Erythroblast (primary cell): ENCODE data around the gene PTPRU.

ENCODE experiments used
- GATA1 ChIP-seq: IDR thresholded peaks from 2 replicates; pipeline ENCODE4 v1.6.1; 2011; ENCODE audit warnings: low read depth, mild to moderate bottlenecking, control low read depth, low read length, moderate library complexity
- POLR2A ChIP-seq: IDR thresholded peaks from 2 replicates; pipeline ENCODE4 v1.6.1; 2011; ENCODE audit warnings: mild to moderate bottlenecking, low read length

- no peak for TF ChIP-seq POLR2A
- TF ChIP-seq GATA1, result no peak
These were observed 108.0 kb downstream of the PTPRU start for GRCh38 chr1:29344336-29344735.
